Hematopoietic multipotent progenitor cell treated with erythropoietin and hydrocortisone succinate and interleukin-3 and kit ligand, for 15 days (in vitro differentiated cells): ENCODE results near the gene COQ2.

Experiments
- DNase-seq: peaks from one replicate; pipeline ENCODE4 v3.0.0-alpha.2; 2015; ENCODE audit warnings: low spot score

The COQ2 gene

GRCh38 chr4:83283181-83283580, 1.4 kb downstream of the COQ2 start:
- no peak for DNase-seq

DNA sequence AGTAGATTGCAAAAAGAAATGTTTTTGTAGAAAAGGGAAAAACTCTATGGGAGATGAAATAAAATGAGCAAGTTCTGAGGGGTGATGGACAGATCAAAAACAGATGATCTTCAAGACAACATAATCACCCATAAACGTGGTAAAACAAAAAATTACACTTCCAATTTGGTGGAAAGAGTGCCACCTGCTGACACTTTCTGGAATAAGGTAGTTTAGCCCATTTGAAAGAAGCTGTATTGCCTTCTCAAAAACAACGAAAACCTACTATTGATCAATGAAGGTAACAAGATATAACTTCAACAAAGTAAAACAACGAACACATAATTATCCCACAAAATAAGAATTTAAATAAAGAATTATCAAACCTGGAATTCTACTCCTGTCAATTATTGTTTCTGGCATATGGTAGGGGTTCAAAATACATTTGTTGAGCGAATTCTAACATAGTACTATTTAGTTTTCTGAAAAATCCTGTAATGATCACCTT, 2.5 kb downstream of the COQ2 start:
- peak; percentile 84 for DNase-seq

GRCh38 chr4:83281307-83281706, 3.3 kb downstream of the COQ2 start:
- no peak for DNase-seq

- no peak for DNase-seq
Observed at GRCh38 chr4:83276299-83277040, 8.1 kb downstream of the COQ2 start.

DNA sequence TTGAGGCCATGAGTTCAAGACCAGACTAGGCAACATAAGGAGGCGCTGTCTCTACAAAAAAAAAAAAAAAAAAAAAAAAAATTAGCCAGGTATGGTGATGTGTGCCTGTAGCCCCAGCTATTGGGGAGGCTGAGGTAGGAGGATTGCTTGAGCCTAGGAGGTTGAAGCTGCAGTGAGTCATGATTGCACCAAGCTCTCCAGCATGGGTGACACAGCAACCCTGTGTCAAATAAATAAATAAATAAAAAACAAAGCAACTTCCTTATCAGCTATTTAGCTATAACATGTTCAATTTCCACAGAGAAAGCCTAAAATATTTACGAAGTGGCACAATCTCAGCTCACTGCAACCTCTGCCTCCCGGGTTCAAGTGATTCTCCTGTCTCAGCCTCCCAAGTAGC, 10.7 kb downstream of the COQ2 start:
- DNase-seq, result peak; percentile 73

DNA sequence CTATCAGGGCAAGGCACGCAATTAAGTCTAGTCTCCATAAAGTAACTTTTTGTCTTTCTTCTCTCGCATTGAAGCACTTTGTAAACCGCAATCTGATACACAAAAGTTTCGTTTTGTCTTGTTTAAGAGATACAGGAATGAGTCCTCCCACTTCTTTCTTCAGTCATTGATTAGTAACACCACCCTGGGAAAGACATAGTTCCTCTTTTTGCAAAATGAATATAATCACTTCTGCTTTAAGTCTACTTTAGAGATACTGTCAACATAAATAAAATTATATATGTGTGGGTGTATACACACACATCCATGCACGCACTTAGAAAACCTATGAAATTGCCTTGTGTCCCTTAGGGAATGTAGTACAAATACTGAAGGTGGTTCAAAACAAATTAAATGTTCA, 11.7 kb downstream of the COQ2 start:
- no peak for DNase-seq

DNA sequence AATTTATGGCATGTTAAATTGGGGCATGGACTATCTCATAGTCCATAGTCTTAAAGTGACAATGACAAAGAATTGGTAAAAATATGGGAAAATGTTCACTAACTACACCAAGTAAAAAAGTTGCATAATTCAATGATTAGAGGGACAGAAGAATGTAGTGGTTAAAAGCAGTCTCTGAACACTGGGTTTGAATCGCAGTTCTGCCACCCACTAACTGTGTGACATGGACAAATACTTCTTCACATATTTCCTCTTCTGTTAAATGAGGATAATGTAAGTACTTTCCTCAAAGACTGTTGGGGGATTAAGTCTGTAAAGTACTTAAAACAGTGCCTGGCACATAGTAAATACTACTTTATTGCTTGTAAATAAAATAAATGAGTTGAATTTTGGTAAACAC, 15.3 kb downstream of the COQ2 start:
- no peak for DNase-seq

- DNase-seq, result no peak
Observed at GRCh38 chr4:83268491-83268890, 16.1 kb downstream of the COQ2 start.

- no peak for DNase-seq
Observed at GRCh38 chr4:83267830-83268475, 16.6 kb downstream of the COQ2 start.

GRCh38 chr4:83267121-83267829, 17.3 kb downstream of the COQ2 start:
- no peak for DNase-seq

- DNase-seq, result no peak
Observed at GRCh38 chr4:83266689-83267088, 17.9 kb downstream of the COQ2 start.

- DNase-seq, result peak; percentile 62
Observed at GRCh38 chr4:83263106-83263505, 21.5 kb downstream of the COQ2 start.

- peak; percentile 88 for DNase-seq
Observed at GRCh38 chr4:83262682-83263081, 21.9 kb downstream of the COQ2 start.

DNA sequence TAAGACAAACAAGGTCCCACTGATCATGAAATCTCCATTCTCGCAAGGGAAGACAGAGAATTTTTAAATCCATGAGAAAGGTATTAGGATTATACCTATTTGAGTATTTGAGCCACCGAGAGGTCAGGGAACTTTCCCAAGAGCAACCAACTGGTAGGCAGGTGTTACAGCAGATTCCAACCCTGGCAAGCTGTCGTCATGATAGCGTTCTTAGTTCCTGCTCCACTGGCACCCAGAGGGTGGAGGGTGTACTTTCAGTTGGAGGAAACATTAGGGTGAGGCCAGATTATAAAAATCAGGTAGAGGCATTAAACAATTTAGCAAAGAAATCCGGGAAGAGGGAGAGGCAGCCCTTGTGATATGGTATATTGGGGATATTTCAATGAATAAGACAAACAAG, 23.3 kb downstream of the COQ2 start:
- DNase-seq, result no peak

DNA sequence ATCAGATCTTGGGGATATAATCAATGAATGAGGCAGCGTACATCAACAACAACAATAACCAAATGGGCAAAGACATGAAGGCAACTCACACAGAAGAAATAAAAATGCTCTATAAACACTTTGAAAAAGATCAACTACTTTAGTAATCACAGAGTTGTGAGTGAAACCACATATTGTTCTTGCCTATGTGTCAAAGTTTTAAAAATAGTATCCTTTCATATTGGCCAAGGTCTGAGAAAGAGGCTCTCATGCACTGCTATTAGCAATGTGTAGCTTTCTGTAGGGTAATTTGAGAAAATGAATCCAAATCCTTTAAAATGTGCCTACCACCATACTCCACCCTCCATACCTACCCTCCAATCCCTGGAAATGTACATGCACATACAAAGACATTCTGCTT, 25.0 kb downstream of the COQ2 start:
- no peak for DNase-seq

DNA sequence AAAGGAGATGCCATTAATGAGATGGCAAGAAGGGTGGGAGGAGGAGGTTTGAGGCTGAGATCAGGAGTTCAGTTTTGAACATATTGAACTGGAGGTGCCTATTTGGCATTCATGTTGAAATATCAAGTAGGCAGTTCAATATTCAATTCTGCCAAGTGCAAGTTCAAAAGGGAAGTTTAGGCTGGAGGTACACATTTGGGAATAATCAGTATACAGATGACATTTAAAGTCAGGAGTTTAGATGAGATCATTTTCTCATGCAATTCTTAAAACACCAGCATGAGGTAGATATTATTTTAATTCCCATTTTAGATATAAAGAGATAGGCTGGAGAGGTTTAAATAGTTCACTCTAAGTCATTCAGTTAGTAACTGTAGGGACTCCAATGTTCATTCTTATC, 26.1 kb downstream of the COQ2 start:
- no peak for DNase-seq

DNA sequence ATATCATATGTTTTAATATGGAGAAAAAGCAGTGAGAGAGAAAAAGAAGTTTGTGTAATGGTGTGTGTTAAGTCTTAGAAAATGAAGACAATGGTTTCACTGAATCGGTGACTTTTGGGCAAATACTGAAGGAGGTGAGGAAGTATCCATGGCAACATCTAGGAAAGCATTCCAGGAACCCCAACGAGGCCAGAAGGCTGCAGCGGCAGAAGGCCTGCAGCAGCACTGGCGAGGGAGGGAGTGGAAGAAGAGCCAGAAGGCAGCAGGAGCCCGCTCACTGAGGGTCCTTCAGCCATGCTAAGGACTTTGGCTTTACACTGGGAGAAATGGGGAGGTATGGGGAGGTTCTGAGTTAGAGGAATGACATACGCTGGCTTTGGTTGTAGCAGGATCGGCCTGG, 26.8 kb downstream of the COQ2 start:
- no peak for DNase-seq

GRCh38 chr4:83255584-83255983, 29.0 kb downstream of the COQ2 start:
- no peak for DNase-seq

DNA sequence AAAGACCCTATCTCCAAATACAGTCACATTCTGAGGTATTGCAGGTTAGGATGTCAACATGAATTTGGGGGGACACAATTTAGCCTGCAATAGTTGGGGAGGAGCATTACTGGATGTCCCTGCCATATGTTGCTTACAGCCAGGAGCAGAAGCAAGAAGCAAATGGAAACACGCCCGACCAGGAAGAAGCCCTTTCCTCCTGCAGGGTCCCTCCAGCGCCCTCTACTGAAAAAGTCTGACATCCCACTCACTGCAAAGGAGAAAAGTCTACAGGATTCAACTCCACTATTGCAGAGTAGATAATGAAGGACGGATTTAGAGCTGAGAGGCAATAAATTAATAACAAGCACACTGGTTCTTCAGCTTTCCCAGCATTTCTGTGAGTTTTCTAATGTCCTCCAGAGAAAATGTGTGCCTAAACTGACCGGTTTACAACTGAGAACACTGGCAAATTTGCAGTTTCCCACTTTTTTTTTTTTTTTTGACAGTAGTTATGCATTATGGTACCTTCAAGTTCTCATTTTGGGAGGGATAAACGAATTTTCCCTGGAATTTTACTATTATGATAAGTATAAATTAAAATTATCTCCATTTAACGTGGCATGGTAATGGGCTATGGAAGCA, 31.7 kb downstream of the COQ2 start:
- DNase-seq, result peak; percentile 72

DNA sequence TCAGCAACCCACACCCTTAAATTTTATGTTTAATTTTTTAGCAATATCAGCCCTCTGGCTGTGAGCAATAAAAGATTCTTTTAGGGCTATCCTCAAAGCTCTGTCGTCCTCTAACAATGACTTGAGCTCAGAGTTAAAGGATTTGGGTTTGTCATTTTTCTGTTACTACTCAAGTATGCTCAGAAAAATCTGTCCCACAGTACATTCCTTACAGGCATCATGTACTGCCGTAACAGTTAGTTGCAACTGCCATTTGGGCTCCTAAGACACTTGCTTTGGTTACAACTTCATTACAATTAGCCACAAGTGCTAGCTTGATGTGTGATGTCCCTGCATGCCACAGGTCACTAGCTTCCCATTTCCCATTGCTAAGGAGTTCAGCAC, 33.2 kb downstream of the COQ2 start:
- no peak for DNase-seq

DNA sequence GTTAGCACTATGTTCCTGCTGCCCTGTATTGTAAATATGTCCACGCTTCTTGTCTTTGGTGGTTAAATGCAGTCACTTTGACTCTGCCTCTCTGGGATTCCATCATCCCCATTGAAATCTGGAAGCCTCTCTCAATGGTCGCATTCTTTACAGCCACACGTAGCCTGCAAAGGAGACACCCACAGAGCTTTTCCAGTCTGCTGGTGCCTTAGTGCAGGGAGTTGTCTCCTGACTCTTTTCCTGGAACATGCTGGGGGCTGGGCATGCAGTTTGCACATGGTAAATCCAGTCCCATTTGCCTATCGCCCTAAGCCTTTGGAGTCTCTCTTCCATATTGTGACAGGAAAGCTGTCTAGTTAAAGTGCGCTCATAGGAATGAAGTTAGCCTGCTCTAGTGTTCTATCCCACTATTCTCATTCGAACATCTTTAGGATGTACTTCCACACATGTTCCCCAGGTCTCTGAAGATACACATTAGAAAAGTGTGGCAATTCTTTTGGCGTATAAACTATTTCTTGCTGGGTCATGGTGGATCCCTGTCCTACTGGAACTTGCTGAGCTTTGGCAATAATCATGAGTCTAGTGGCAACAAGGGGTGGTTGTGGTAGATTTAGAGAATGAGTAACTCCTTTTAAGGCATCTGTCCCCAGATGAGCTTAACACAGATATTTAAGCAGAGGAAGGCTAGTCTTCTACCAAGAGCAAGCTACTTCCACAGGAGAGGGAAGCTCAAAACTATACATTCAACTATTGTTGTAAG, 33.7 kb downstream of the COQ2 start:
- no peak for DNase-seq

GRCh38 chr4:83248486-83248885, 36.1 kb downstream of the COQ2 start:
- no peak for DNase-seq
